GM12878 (cell line): ENCODE measurements around the gene SLC22A23. TPM values are rescaled to one million over a fixed set of nuclear protein-coding genes. Genes with fewer than 3 reads are reported as not detected.

Experiments used
- BHLHE40 ChIP-seq, 2 experiments: fragments of 450-650 bp in 1 of 2; IDR thresholded peaks; 2 replicates each; pipeline ENCODE4 v1.6.1; 2011 to 2017; ENCODE audit warnings: low read depth in 2 of 2, borderline replicate concordance in 1 of 2, improper control_type of control experiment in 1 of 2, low read length in 1 of 2, mild to moderate bottlenecking in 1 of 2
- CBX5 ChIP-seq: sonication (generic); IDR thresholded peaks from 2 replicates; pipeline ENCODE4 v1.6.1; 2016; ENCODE audit warnings: low read depth, moderate library complexity, mild to moderate bottlenecking, inconsistent platforms
- CEBPB ChIP-seq, 2 experiments: fragments of 150-350 bp in 1 of 2; IDR thresholded peaks; 2 replicates each; pipeline ENCODE4 v1.6.1; 2012 to 2014; ENCODE audit warnings: low read depth in 2 of 2, low read length in 2 of 2, borderline replicate concordance in 1 of 2, inconsistent platforms in 1 of 2
- CHD2 ChIP-seq: IDR thresholded peaks from 2 replicates; pipeline ENCODE4 v1.6.1; 2011; ENCODE audit warnings: low read depth, low read length, improper control_type of control experiment, borderline replicate concordance
- CREB1 ChIP-seq: IDR thresholded peaks from 2 replicates; pipeline ENCODE4 v1.6.1; 2012; ENCODE audit warnings: low read depth, mild to moderate bottlenecking, inconsistent platforms
- FOS ChIP-seq: IDR thresholded peaks from 3 replicates; pipeline ENCODE4 v1.6.1; 2011; ENCODE audit warnings: borderline replicate concordance; ENCODE audit not compliant: insufficient read length; ENCODE audit errors: extremely low read depth
- FOXM1 ChIP-seq: IDR thresholded peaks from 2 replicates; pipeline ENCODE4 v1.6.1; 2012; ENCODE audit warnings: low read depth, mild to moderate bottlenecking, inconsistent platforms, low read length, moderate library complexity
- HCFC1 ChIP-seq: fragments of 150-350 bp; IDR thresholded peaks from 2 replicates; pipeline ENCODE4 v1.6.1; 2014; ENCODE audit warnings: low read length
- MYB ChIP-seq: fragments of 150-350 bp; IDR thresholded peaks from 2 replicates; pipeline ENCODE4 v1.6.1; 2014; ENCODE audit warnings: mild to moderate bottlenecking, low read depth, low read length, borderline replicate concordance
- NBN ChIP-seq: fragments of 450-650 bp; IDR thresholded peaks from 2 replicates; pipeline ENCODE4 v1.6.1; 2016
- NFXL1 ChIP-seq: fragments of 450-650 bp; IDR thresholded peaks from 2 replicates; pipeline ENCODE4 v1.6.1; 2017; ENCODE audit warnings: antibody characterized with exemption, mild to moderate bottlenecking, borderline replicate concordance
- NR2F1 ChIP-seq: fragments of 450-650 bp; conservative IDR thresholded peaks from 2 replicates; pipeline ENCODE4 v1.6.1; 2017; ENCODE audit warnings: mild to moderate bottlenecking
- POU2F2 ChIP-seq: IDR thresholded peaks from 3 replicates; pipeline ENCODE4 v1.6.1; 2011; ENCODE audit warnings: low read depth, mild to moderate bottlenecking, low read length, borderline replicate concordance
- RBBP5 ChIP-seq: fragments of 200-600 bp; sonication (generic); conservative IDR thresholded peaks from 2 replicates; pipeline ENCODE4 v1.6.1; 2016
- STAT1 ChIP-seq: fragments of 450-650 bp; conservative IDR thresholded peaks from 2 replicates; pipeline ENCODE4 v1.6.1; 2014; ENCODE audit warnings: antibody characterized with exemption, mild to moderate bottlenecking
- SUPT20H ChIP-seq: IDR thresholded peaks from 2 replicates; pipeline ENCODE4 v1.6.1; 2011; ENCODE audit warnings: low read depth, mild to moderate bottlenecking, low read length, moderate library complexity, borderline replicate concordance; ENCODE audit not compliant: control insufficient read depth
- ZBED1 ChIP-seq: IDR thresholded peaks from 2 replicates; pipeline ENCODE4 v1.6.1; 2016; ENCODE audit warnings: borderline replicate concordance
- ZNF592 ChIP-seq: fragments of 450-650 bp; IDR thresholded peaks from 2 replicates; pipeline ENCODE4 v1.6.1; 2017; ENCODE audit warnings: mild to moderate bottlenecking, moderate library complexity
- polyA plus RNA-seq, 11 experiments: library from polyadenylated mRNA; depleted of rRNA in 4 of 11; unstranded in 6 of 11; stranded (reverse) in 5 of 11; fragments of >200 nt; fragmentation: Nextera tagmentation in 4 of 11; fragmentation: Illumina TruSeq in 1 of 11; extraction: Ambion mirVana in 4 of 11; extraction: Trizol in 1 of 11; gene quantifications; 1 replicate in 1 of 11; 2 replicates in 10 of 11; pipeline versions ENCODE4 v1.2.1 to v1.2.3, GENCODE V29; 2011 to 2016; ENCODE audit warnings: inconsistent platforms in 2 of 11, missing spikeins in 2 of 11, low read depth in 1 of 11
- total RNA-seq, 4 experiments: library from RNA; depleted of rRNA in 3 of 4; stranded (reverse); fragments of >200 nt in 3 of 4; fragmentation: Illumina TruSeq in 1 of 4; extraction: Trizol in 1 of 4; gene quantifications; 2 replicates each; pipeline versions ENCODE4 v1.2.1 to v1.2.3, GENCODE V29; 2013 to 2021
- TF ChIP-seq, protein P1 (sequence below): fragments of 150-350 bp; IDR thresholded peaks from 2 replicates; pipeline ENCODE4 v1.6.1; 2016; ENCODE audit warnings: low read depth, low read length
- TF ChIP-seq, protein P2 (sequence below): fragments of 450-650 bp; IDR thresholded peaks from 2 replicates; pipeline ENCODE4 v1.6.1; 2016; ENCODE audit warnings: mild to moderate bottlenecking
- TF ChIP-seq, protein P3 (sequence below): fragments of 450-650 bp; IDR thresholded peaks from 2 replicates; pipeline ENCODE4 v1.6.1; 2018; ENCODE audit warnings: borderline replicate concordance, mild to moderate bottlenecking; ENCODE audit not compliant: partially characterized antibody

SLC22A23 gene
- total and polyA plus RNA-seq, 10 of the 15 experiments (the other 5 are each of a cell fraction or from before 2014, with no cell fraction given): 0.20 to 2.4 (median 0.74) TPM

DNA sequence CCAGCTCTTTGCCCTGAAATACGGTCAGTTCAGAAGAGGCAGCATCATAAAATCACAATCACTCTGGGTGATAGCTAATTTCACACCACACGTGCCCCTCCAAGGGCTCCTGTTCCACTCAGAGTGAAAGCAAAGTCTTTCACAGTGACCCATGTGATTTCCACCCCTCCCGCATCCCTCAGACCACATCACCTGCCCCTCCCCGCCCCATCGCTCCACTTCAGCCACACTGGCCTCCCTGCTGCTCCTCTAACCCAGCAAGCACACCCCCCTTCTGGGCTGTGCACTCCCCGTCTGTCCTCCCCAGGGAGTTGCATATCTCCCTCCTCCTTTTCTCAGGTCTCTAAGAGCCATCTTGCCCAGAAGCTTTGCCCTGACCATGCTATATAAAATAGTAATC is 123.6 kb downstream of the SLC22A23 start (continued):
- TF ChIP-seq ZNF592: no peak
- no peak for TF ChIP-seq NFXL1
- no peak for TF ChIP-seq HCFC1
- no peak for TF ChIP-seq RBBP5
- no peak for TF ChIP-seq CREB1
- TF ChIP-seq, protein P1, sequence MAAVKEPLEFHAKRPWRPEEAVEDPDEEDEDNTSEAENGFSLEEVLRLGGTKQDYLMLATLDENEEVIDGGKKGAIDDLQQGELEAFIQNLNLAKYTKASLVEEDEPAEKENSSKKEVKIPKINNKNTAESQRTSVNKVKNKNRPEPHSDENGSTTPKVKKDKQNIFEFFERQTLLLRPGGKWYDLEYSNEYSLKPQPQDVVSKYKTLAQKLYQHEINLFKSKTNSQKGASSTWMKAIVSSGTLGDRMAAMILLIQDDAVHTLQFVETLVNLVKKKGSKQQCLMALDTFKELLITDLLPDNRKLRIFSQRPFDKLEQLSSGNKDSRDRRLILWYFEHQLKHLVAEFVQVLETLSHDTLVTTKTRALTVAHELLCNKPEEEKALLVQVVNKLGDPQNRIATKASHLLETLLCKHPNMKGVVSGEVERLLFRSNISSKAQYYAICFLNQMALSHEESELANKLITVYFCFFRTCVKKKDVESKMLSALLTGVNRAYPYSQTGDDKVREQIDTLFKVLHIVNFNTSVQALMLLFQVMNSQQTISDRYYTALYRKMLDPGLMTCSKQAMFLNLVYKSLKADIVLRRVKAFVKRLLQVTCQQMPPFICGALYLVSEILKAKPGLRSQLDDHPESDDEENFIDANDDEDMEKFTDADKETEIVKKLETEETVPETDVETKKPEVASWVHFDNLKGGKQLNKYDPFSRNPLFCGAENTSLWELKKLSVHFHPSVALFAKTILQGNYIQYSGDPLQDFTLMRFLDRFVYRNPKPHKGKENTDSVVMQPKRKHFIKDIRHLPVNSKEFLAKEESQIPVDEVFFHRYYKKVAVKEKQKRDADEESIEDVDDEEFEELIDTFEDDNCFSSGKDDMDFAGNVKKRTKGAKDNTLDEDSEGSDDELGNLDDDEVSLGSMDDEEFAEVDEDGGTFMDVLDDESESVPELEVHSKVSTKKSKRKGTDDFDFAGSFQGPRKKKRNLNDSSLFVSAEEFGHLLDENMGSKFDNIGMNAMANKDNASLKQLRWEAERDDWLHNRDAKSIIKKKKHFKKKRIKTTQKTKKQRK: no peak
- no peak for TF ChIP-seq CBX5
- TF ChIP-seq, protein P2, sequence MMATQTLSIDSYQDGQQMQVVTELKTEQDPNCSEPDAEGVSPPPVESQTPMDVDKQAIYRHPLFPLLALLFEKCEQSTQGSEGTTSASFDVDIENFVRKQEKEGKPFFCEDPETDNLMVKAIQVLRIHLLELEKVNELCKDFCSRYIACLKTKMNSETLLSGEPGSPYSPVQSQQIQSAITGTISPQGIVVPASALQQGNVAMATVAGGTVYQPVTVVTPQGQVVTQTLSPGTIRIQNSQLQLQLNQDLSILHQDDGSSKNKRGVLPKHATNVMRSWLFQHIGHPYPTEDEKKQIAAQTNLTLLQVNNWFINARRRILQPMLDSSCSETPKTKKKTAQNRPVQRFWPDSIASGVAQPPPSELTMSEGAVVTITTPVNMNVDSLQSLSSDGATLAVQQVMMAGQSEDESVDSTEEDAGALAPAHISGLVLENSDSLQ: 0 out of 2 replicates have a peak, but pooled peaks have one; percentile 15
- TF ChIP-seq ZBED1: no peak
- TF ChIP-seq MYB: no peak
- TF ChIP-seq, protein P3, sequence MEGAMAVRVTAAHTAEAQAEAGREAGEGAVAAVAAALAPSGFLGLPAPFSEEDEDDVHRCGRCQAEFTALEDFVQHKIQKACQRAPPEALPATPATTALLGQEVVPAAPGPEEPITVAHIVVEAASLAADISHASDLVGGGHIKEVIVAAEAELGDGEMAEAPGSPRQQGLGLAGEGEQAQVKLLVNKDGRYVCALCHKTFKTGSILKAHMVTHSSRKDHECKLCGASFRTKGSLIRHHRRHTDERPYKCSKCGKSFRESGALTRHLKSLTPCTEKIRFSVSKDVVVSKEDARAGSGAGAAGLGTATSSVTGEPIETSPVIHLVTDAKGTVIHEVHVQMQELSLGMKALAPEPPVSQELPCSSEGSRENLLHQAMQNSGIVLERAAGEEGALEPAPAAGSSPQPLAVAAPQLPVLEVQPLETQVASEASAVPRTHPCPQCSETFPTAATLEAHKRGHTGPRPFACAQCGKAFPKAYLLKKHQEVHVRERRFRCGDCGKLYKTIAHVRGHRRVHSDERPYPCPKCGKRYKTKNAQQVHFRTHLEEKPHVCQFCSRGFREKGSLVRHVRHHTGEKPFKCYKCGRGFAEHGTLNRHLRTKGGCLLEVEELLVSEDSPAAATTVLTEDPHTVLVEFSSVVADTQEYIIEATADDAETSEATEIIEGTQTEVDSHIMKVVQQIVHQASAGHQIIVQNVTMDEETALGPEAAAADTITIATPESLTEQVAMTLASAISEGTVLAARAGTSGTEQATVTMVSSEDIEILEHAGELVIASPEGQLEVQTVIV: no peak
- peak; percentile 63; the same call in 1 of the 2 replicates for TF ChIP-seq NR2F1
- no peak for TF ChIP-seq CEBPB (IDR thresholded peaks at IDR 0.05; ENCODE audit: borderline replicate concordance in 1 of 2, low read depth in 2 of 2, low read length in 2 of 2)
- no peak for TF ChIP-seq FOXM1
- no peak for TF ChIP-seq POU2F2
- no peak for TF ChIP-seq FOS
- TF ChIP-seq CHD2: peak; percentile 36; the same call in 1 of the 2 replicates
- TF ChIP-seq STAT1: no peak
- TF ChIP-seq BHLHE40 (IDR thresholded peaks at IDR 0.05; ENCODE audit: borderline replicate concordance in 1 of 2, low read depth in 2 of 2, low read length in 1 of 2): peak; percentile 97
- no peak for TF ChIP-seq SUPT20H
- peak; percentile 90 for TF ChIP-seq NBN
